Activated naive CD4-positive, alpha-beta T cell treated with anti-CD3 and anti-CD28 coated beads, Interleukin-2, amount 10 ng/mL, durations not matched to agents 5 hours and 36 hours (primary cell): Measurements from ENCODE around the gene IPO9. TPM values are rescaled to one million over a fixed set of nuclear protein-coding genes. Genes with fewer than 3 reads are reported as not detected.

Source experiments
- microRNA-seq: library from miRNA; unstranded; fragments of <30 nt; microRNA quantifications from one replicate; pipeline ENCODE4 v1.2.0, GENCODE V29; 2022; ENCODE audit warnings: borderline microRNAs expressed, borderline replicate concordance
- total RNA-seq, 2 experiments: library from RNA; stranded (reverse); gene quantifications; one replicate each; pipeline ENCODE4 v1.2.3, GENCODE V29; 2021

IPO9 gene
- 10 to 100 TPM; 40.9 to 41.7 TPM for total RNA-seq

DNA sequence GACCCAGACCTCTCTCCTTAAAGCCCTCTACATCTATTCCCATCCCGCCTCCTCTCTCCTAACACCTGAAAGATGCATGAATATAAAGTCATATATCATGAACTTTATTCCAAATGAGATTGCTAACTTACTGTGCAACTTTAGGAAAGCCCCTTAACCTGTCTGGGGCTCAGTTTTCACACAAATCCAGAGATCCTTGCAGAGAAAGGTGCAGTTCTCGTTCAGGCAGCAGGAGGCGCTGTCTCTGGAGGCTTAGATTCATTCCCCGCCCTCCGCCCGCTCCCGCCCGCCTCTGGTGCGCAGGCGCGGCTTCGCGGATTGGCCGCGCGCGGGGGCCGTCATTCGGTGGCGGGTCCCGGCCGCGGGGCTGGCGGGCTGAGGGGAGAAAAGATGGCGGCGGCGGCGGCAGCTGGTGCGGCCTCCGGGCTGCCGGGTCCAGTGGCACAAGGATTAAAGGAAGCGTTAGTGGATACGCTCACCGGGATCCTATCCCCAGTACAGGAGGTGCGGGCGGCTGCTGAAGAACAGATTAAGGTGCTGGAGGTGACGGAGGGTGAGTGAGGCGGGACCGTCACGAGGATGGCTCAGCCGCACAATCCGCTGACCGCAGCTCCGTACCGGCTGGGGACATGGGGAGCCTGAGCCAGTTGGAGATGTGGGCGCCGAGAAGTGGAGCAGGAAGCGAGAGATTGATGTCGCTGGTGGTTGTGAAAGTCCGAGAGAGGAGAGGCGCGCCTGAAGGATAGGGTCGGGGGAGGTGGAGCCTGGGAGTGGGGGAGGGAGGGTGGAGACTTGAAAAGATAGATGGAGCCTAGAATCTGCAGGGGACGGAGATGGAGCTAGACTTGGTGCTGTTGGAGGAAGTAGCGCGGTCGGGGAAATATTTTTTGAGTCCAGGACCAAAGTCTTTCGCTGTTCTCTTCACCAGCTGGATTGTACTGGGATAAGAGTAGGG is at the start of gene IPO9:
TSS of gene IPO9 (plus strand) at position 338 of the 955 bp plus-strand sequence. CDS start at position 391, 53 bp downstream.

DNA sequence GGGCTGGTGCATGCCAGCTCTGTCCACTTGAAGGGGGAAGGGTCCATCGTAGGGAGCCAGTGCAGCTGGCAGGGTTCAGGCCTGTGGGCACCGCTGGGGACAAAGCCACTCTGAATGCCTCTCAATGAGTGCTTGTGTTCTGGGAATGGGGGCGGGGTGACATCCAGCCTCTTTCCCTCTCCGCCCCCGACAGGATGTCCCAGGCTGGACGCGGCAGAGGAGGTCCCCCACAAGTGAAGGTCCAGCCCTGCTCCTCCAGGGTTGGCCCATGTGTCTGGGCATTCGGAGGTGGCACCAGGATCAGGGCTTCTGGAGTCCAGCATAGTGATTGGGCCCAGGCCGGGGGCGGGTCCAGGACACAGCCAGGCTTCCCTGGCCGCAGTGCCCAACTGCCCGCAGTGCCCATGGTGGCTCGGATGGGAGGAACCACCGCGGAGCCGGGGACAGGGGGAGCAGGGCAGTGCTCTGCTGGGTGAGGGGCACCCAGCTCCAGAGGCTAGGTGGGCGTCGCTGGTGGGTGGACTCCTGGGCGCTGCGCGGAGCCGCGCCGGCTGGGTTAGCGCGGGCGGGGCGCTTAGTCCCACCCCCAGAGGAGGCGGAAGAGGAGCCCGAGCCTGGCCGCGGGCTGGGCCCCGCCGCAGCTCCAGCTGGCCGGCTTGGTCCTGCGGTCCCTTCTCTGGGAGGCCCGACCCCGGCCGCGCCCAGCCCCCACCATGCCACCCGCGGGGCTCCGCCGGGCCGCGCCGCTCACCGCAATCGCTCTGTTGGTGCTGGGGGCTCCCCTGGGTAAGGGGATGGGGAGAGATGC is 59.5 kb downstream of the IPO9 start, which contains the start of gene SHISA4:
TSS of gene SHISA4 (plus strand) at position 617 of the 808 bp plus-strand sequence. CDS start at position 714, 97 bp downstream.

Small RNAs within 50 kb of the gene (microRNA-seq; reads per million reads assigned to microRNA genes)
- not detected for gene MIR1231
- not detected for gene MIR6739

Other genes starting within 250 kb of the IPO9 start
- under 1 TPM; 0.34 to 0.53 TPM for gene SHISA4, start 59.7 kb downstream of the IPO9 start, total RNA-seq
- not detected for gene LMOD1, start 117.4 kb downstream of the IPO9 start, total RNA-seq
- gene TIMM17A, start 126.3 kb downstream of the IPO9 start, total RNA-seq = 10 to 100 TPM; 39.1 to 39.3 TPM
- gene RNPEP, start 153.5 kb downstream of the IPO9 start, total RNA-seq = 10 to 100 TPM; 25.6 to 27.3 TPM
- under 1 TPM; 0.33 to 0.41 TPM for gene ELF3, start 181.4 kb downstream of the IPO9 start, total RNA-seq